OCI-LY7 (cell line): ENCODE data around the gene TRIM39.

Experiments
- CTCF ChIP-seq: fragments of 200-600 bp; sonication (generic); conservative IDR thresholded peaks from 2 replicates; pipeline ENCODE4 v1.5.1; 2014; ENCODE audit warnings: mild to moderate bottlenecking, antibody characterized with exemption, low read length, moderate library complexity, mixed read lengths
- EZH2phosphoT487 ChIP-seq: fragments of 200-600 bp; sonication (generic); IDR thresholded peaks from 2 replicates; pipeline ENCODE4 v1.6.1; 2018; ENCODE audit warnings: low read depth, borderline replicate concordance, mild to moderate bottlenecking, mixed run types, antibody characterized with exemption, low read length, moderate library complexity, mixed read lengths

GRCh38 chr6:30328397-30328796 is 1.7 kb downstream of the TRIM39 start:
- TF ChIP-seq CTCF (no peak), EZH2phosphoT487 (no peak)
